Measurements from ENCODE around the gene ASF1B. TPM values are rescaled to one million over a fixed set of nuclear protein-coding genes. Genes with fewer than 3 reads are reported as not detected.

The ASF1B gene
- total and polyA plus RNA-seq, 2 donors (not counting 1 experiment from before 2014, with no cell fraction given), result 1.9 to 2.5 TPM

DNA sequence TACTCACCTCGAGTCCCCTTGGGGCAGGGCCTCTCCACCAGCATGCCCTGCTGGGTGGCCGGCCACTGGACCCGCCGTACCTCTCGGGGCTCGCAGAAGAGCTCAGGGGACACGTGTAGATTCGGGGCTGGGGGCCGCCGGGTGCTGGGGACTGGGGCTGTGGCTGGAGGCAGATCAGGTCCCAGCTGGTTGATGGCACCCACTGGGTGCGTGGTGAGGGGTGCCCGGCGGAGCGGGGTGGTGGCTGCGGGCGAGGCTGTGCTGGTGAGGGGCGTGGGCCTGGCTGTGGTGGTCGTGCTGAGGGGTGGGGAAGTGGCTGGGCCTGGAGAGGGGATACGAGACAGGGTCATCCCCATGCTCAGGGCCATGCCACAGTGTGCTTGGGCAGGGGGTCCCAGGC is 24.9 kb upstream of the ASF1B start:
- peaks cover 4% of the 10 kb centered on the region for H3K4me1 Mint-ChIP-seq
- Histone ChIP-seq H2AFZ (ENCODE audit: insufficient read depth, low read depth, low read length, poor library complexity, severe bottlenecking) (no peak overlapping the region), H3K27me3 (replicated peaks in 1 of 4; ENCODE audit: control extremely low read depth in 1 of 4, control insufficient read depth in 3 of 4, insufficient read depth in 4 of 4, low read length in 3 of 4) (peaks cover 0 to 10% (median 0%) of the 10 kb centered on the region in 4 experiments), H3K9ac (ENCODE audit: low read length) (no peak overlapping the region), H4K20me1 (ENCODE audit: control insufficient read depth, insufficient read depth, low read length, poor library complexity, severe bottlenecking) (no peaks in the 10 kb centered on the region), H3K36me3 (replicated peaks in 1 of 2; ENCODE audit: control extremely low read depth in 1 of 2, control insufficient read depth in 1 of 2, extremely low read depth in 1 of 2, insufficient read depth in 2 of 2, low read length in 1 of 2) (no peaks in the 10 kb centered on the region), H3K4me1 (ENCODE audit: control insufficient read depth in 2 of 2, insufficient read depth in 2 of 2, low read length in 2 of 2) (peaks cover 7% of the 10 kb centered on the region in 2 donors), H3K4me3 (ENCODE audit: control extremely low read depth in 1 of 5, extremely low read depth in 1 of 5, insufficient read depth in 1 of 5, low read depth in 2 of 5, low read length in 4 of 5) (no peak overlapping the region), H3K27ac (ENCODE audit: low read length in 2 of 2) (no peak overlapping the region), H3K4me2 (replicated peaks; ENCODE audit: low read depth, low read length, poor library complexity, severe bottlenecking) (no peak overlapping the region), H3K79me2 (ENCODE audit: control insufficient read depth, insufficient read depth, low read length) (no peaks in the 10 kb centered on the region), H3K9me3 (ENCODE audit: control extremely low read depth in 1 of 3, control insufficient read depth in 2 of 3, insufficient read depth in 1 of 3, low read length in 2 of 3) (no peaks in the 10 kb centered on the region)
- 92% methylated on average over 15 of the region's 19 CpGs for WGBS (ENCODE audit: insufficient coverage)
- ATAC-seq (ENCODE audit: low read depth) (no peak), DNase-seq (no peak)
- no peak overlapping the region for H3K4me3 Mint-ChIP-seq
- TF ChIP-seq CTCF (IDR thresholded peaks at IDR 0.05), result no peak
- TF ChIP-seq EZH2 (IDR thresholded peaks at IDR 0.05; ENCODE audit: borderline replicate concordance, insufficient read depth, low read depth, low read length, poor library complexity, severe bottlenecking), result no peak
- intact Hi-C loops (cut with micrococcal nuclease), result no loop called here
- ChIA-PET POLR2A (no interaction called here), CTCF (interaction anchor here (0.5 kb wide), 1 partner anchor 15 kb away, joined by 4 read pairs; no protein-coding TSS in a partner anchor)
- H3K9me3 Mint-ChIP-seq (ENCODE audit: insufficient read depth), result no peaks in the 10 kb centered on the region
- H3K27ac Mint-ChIP-seq, result no peak overlapping the region
- H3K27me3 Mint-ChIP-seq, result peaks cover 6% of the 10 kb centered on the region

DNA sequence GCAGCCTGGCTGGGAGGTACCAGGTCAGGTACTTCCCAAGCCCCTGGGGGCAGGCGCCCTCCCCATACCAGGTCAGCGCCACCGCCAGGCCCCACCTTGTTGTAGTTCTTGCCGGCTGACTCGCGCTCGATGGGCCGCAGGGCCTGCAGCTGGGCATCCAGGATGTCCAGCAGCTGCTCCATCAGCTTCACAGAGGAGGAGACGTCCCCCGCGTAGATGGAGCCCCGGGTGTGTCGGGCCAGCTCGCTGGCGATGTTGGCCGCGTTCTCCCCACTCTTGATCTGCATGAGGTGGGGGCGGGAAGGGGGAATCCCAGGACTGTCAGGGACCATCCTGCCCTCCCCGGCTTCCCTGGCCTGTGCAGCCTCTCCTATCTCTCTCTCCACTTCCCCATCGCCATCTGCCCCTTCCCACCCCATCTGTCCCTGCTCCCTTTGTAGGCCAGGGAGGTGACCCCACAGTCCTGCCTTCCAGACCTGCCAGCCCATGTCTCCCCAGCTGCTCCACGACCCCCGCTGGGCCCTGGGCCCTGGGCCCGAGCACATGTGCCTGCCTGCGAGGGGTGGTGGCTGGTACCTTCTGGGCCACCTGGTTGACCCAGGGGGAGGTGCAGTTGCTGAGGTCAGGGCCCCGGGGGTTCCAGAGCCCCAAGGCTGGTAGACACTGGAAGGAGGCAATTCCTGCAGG is 23.8 kb upstream of the ASF1B start:
- Mint-ChIP-seq H3K4me1 (no peaks in the 10 kb centered on the region), H3K9me3 (ENCODE audit: insufficient read depth) (no peaks in the 10 kb centered on the region), H3K27ac (no peak overlapping the region), H3K4me3 (no peak overlapping the region), H3K27me3 (no peaks in the 10 kb centered on the region)
- ChIA-PET POLR2A (no interaction called here), CTCF (no interaction called here)
- Histone ChIP-seq H2AFZ (ENCODE audit: insufficient read depth, low read depth, low read length, poor library complexity, severe bottlenecking) (no peak overlapping the region), H3K36me3 (replicated peaks in 1 of 2; ENCODE audit: control extremely low read depth in 1 of 2, control insufficient read depth in 1 of 2, extremely low read depth in 1 of 2, insufficient read depth in 2 of 2, low read length in 1 of 2) (no peaks in the 10 kb centered on the region), H3K27ac (ENCODE audit: low read length in 2 of 2) (no peak overlapping the region), H3K9ac (ENCODE audit: low read length) (no peak overlapping the region), H3K79me2 (ENCODE audit: control insufficient read depth, insufficient read depth, low read length) (no peaks in the 10 kb centered on the region), H3K9me3 (ENCODE audit: control extremely low read depth in 1 of 3, control insufficient read depth in 2 of 3, insufficient read depth in 1 of 3, low read length in 2 of 3) (no peaks in the 10 kb centered on the region), H3K4me1 (ENCODE audit: control insufficient read depth in 2 of 2, insufficient read depth in 2 of 2, low read length in 2 of 2) (no peaks in the 10 kb centered on the region), H3K27me3 (replicated peaks in 1 of 4; ENCODE audit: control extremely low read depth in 1 of 4, control insufficient read depth in 3 of 4, insufficient read depth in 4 of 4, low read length in 3 of 4) (peaks cover 0 to 8% (median 0%) of the 10 kb centered on the region in 4 experiments), H3K4me2 (replicated peaks; ENCODE audit: low read depth, low read length, poor library complexity, severe bottlenecking) (no peak overlapping the region), H3K4me3 (ENCODE audit: control extremely low read depth in 1 of 5, extremely low read depth in 1 of 5, insufficient read depth in 1 of 5, low read depth in 2 of 5, low read length in 4 of 5) (no peak overlapping the region), H4K20me1 (ENCODE audit: control insufficient read depth, insufficient read depth, low read length, poor library complexity, severe bottlenecking) (no peaks in the 10 kb centered on the region)
- DNase-seq, result no peak
- intact Hi-C loops (cut with micrococcal nuclease), result no loop called here
- TF ChIP-seq EZH2 (IDR thresholded peaks at IDR 0.05; ENCODE audit: borderline replicate concordance, insufficient read depth, low read depth, low read length, poor library complexity, severe bottlenecking) (no peak), CTCF (IDR thresholded peaks at IDR 0.05) (no peak)
- WGBS (ENCODE audit: insufficient coverage), result 94% methylated on average over 21 of the region's 25 CpGs
- no peak for ATAC-seq (ENCODE audit: low read depth)
